K562 treated with DMSO at 1 percent for 12 hours (cell line): ENCODE data around the gene TMEM168. TPM values are rescaled to one million over a fixed set of nuclear protein-coding genes. Genes with fewer than 3 reads are reported as not detected.

Experiments used
- total RNA-seq: library from RNA; unstranded; fragments of 300-600 nt; gene quantifications from 2 replicates; pipeline ENCODE4 v1.2.3, GENCODE V29; 2022; ENCODE audit not compliant: insufficient read depth

Gene TMEM168
- total RNA-seq, result 4.7 and 12.6 TPM in 2 replicates

GRCh38 chr7:112789817-112790585 lies at the start of gene TMEM168:
Gene TMEM168 (minus strand): TSS chr7:112790393. CDS start chr7:112784825, 5,568 bp downstream.

